Sigmoid colon (tissue), 7 donors: ENCODE measurements around the gene CDH23. TPM values are rescaled to one million over a fixed set of nuclear protein-coding genes. Genes with fewer than 3 reads are reported as not detected.

Source experiments
- DNase-seq: peaks from one replicate; pipeline ENCODE4 v3.0.0-alpha.2; 2019
- H3K27ac ChIP-seq, 4 donors: fragments of 200-600 bp; sonication (generic); one replicate each; pipeline ENCODE4 v1.5.1; 2016 to 2019; ENCODE audit warnings: mild to moderate bottlenecking in 1 of 4
- H3K27me3 ChIP-seq, 3 donors: fragments of 200-600 bp; sonication (generic); one replicate each; pipeline ENCODE4 v1.5.1; 2019; ENCODE audit warnings: mild to moderate bottlenecking in 1 of 3
- H3K36me3 ChIP-seq, 4 donors: fragments of 200-600 bp; sonication (generic); one replicate each; pipeline ENCODE4 v1.5.1; 2016 to 2019
- H3K4me1 ChIP-seq, 4 donors: fragments of 200-600 bp; sonication (generic); one replicate each; pipeline ENCODE4 v1.5.1; 2017 to 2019
- H3K4me3 ChIP-seq, 4 donors: fragments of 200-600 bp; sonication (generic); one replicate each; pipeline ENCODE4 v1.5.1; 2017 to 2019; ENCODE audit warnings: mild to moderate bottlenecking in 2 of 4, moderate library complexity in 1 of 4
- H3K9me3 ChIP-seq, 4 donors: fragments of 200-600 bp in 3 of 4; sonication (generic) in 3 of 4; one replicate each; pipeline versions ENCODE4 v1.5.1 to v1.6.1; 2013 to 2019
- CTCF ChIP-seq, 4 experiments: fragments of 450-650 bp in 3 of 4; fragments of 200-600 bp in 1 of 4; IDR thresholded peaks; one replicate each; pipeline ENCODE4 v1.5.1; 2016 to 2019; ENCODE audit warnings: antibody characterized with exemption in 4 of 4, mild to moderate bottlenecking in 3 of 4, moderate library complexity in 2 of 4
- EP300 ChIP-seq, 4 donors: sonication (generic); formaldehyde crosslinking; IDR thresholded peaks; one replicate each; pipeline ENCODE4 v1.6.1; 2017; ENCODE audit warnings: antibody characterized with exemption in 4 of 4
- POLR2A ChIP-seq, 2 donors: fragments of 450-650 bp; IDR thresholded peaks; one replicate each; pipeline ENCODE4 v1.6.1; 2016; ENCODE audit warnings: antibody characterized with exemption in 2 of 2, mild to moderate bottlenecking in 2 of 2, moderate library complexity in 2 of 2
- POLR2AphosphoS5 ChIP-seq, 4 donors: sonication (generic); formaldehyde crosslinking; IDR thresholded peaks; one replicate each; pipeline ENCODE4 v1.6.1; 2017; ENCODE audit warnings: antibody characterized with exemption in 4 of 4
- WGBS, 2 donors: extraction: QIAGEN DNeasy Blood & Tissue Kit; methylation state at CpG; one replicate each; pipeline ENCODE4 v1.1.7; 2013; 5-methylcytosine and 5-hydroxymethylcytosine counted together
- intact Hi-C: fragments of 100-400 bp; cut with DNase I; formaldehyde crosslinking; loops from one replicate; pipeline ENCODE4 v1.15.1; 2023
- polyA plus RNA-seq, 3 donors: library from polyadenylated mRNA; stranded (reverse); fragments of 200-250 nt; gene quantifications; one replicate each; pipeline ENCODE4 v1.2.3, GENCODE V29; 2013
- total RNA-seq, 4 donors: library from RNA; depleted of rRNA; stranded (reverse); fragments of >200 nt; gene quantifications; one replicate each; pipeline ENCODE4 v1.1.0, GENCODE V29; 2016
- donor health status: healthy with polysubstance abuse.
- donor health status: Bipolar disorder and iron deficiency.
- donor health status: healthy.

The CDH23 gene
- total and polyA plus RNA-seq, 7 donors = 1.5 to 7.2 (median 3.0) TPM

- TF ChIP-seq CTCF (IDR thresholded peaks at IDR 0.05) = no peak
- peaks cover 0 to 22% (median 12%) of the 10 kb centered on the region in 4 donors for H3K4me1 ChIP-seq
Observed at GRCh38 chr10:71739358-71739900, 342.7 kb downstream of the CDH23 start.

DNA sequence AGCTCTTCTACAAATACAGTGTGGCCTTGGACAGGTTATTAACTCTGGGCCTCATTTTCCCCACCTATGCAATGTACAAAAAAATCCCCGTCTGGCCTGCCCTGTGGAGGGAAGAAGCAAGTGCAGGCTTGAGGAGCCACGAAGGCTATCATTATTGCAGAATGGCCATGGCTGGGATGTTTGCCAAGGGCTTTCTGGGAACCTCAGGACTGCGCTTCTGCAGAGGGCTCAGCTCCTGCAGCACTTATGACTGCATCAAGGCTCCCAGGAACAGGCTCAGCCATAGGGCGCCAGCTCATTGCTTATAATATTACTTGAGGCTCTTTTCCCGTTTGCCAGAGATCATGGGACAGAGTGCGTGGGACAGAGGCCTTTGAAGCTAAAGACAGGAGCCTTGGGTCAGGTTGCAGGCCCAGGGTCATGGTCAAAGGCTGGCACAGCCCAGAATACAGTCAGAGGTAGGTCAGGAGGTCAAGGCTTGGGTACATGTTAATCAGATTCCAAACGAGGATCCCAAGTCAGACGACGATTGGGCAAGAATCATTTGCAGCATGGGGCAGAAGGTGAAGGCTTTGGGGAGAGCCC lies 343.4 kb downstream of the CDH23 start:
- Histone ChIP-seq H3K27ac (no peak overlapping the region), H3K27me3 (no peaks in the 10 kb centered on the region), H3K9me3 (no peaks in the 10 kb centered on the region), H3K4me3 (no peak overlapping the region), H3K4me1 (peaks cover 0 to 22% (median 12%) of the 10 kb centered on the region in 4 donors), H3K36me3 (no peaks in the 10 kb centered on the region)
- 44 to 68% methylated on average over 9 of the region's 9 CpGs for WGBS, 2 donors
- intact Hi-C loops = no loop called here
- no peak for DNase-seq
- TF ChIP-seq CTCF (IDR thresholded peaks at IDR 0.05) (no peak), POLR2A (IDR thresholded peaks at IDR 0.05) (no peak), EP300 (IDR thresholded peaks at IDR 0.05) (no peak), POLR2AphosphoS5 (IDR thresholded peaks at IDR 0.05) (no peak)

More at GRCh38 chr10:71739358-71739900, 342.7 kb downstream of the CDH23 start:
- intact Hi-C loops = no loop called here
- Histone ChIP-seq H3K36me3 (no peaks in the 10 kb centered on the region), H3K27me3 (no peaks in the 10 kb centered on the region), H3K27ac (no peak overlapping the region), H3K4me3 (no peak overlapping the region), H3K9me3 (no peaks in the 10 kb centered on the region)
- DNase-seq = no peak
- 94 to 95% methylated on average over 8 of the region's 8 CpGs for WGBS, 2 donors

GRCh38 chr10:71741029-71741428 lies 344.3 kb downstream of the CDH23 start:
- no peak overlapping the region for H3K27ac ChIP-seq
- no peaks in the 10 kb centered on the region for H3K36me3 ChIP-seq
- no peak for DNase-seq
- no peak overlapping the region for H3K4me3 ChIP-seq
- intact Hi-C loops = no loop called here
- H3K27me3 ChIP-seq = no peaks in the 10 kb centered on the region
- 55 to 68% methylated on average over 4 of the region's 4 CpGs for WGBS, 2 donors
- TF ChIP-seq POLR2AphosphoS5 (IDR thresholded peaks at IDR 0.05) = no peak
- TF ChIP-seq CTCF (IDR thresholded peaks at IDR 0.05) = no peak
- no peak for TF ChIP-seq EP300 (IDR thresholded peaks at IDR 0.05)
- TF ChIP-seq POLR2A (IDR thresholded peaks at IDR 0.05) = no peak
- no peaks in the 10 kb centered on the region for H3K9me3 ChIP-seq
- H3K4me1 ChIP-seq = peaks cover 0 to 27% (median 14%) of the 10 kb centered on the region in 4 donors

GRCh38 chr10:71741671-71742070 lies 345.0 kb downstream of the CDH23 start:
- Histone ChIP-seq H3K27ac (no peak overlapping the region), H3K4me1 (peaks cover 0 to 33% (median 20%) of the 10 kb centered on the region in 4 donors), H3K9me3 (no peaks in the 10 kb centered on the region), H3K27me3 (no peaks in the 10 kb centered on the region), H3K36me3 (no peaks in the 10 kb centered on the region), H3K4me3 (no peak overlapping the region)
- DNase-seq = no peak
- intact Hi-C loops = no loop called here
- WGBS, 2 donors = 96 to 97% methylated on average over 20 of the region's 20 CpGs
- TF ChIP-seq CTCF (IDR thresholded peaks at IDR 0.05) = no peak
- TF ChIP-seq POLR2AphosphoS5 (IDR thresholded peaks at IDR 0.05) = no peak
- TF ChIP-seq POLR2A (IDR thresholded peaks at IDR 0.05) = no peak
- TF ChIP-seq EP300 (IDR thresholded peaks at IDR 0.05) = no peak
